Mesothelial cell of epicardium (in vitro differentiated cells): ENCODE data around the gene SNX2. TPM values are rescaled to one million over a fixed set of nuclear protein-coding genes. Genes with fewer than 3 reads are reported as not detected.

Experiments used
- DNase-seq, 2 experiments: peaks; one replicate each; pipeline ENCODE4 v3.0.0; 2021; ENCODE audit warnings: low spot score in 2 of 2; ENCODE audit not compliant: unreplicated experiment in 2 of 2
- H3K27ac Mint-ChIP-seq: 2 replicates; pipeline ENCODE4 v1.8.0; 2021; ENCODE audit warnings: mixed read lengths
- H3K27me3 Mint-ChIP-seq: 2 replicates; pipeline ENCODE4 v1.8.0; 2021; ENCODE audit warnings: low read depth, mixed read lengths
- H3K36me3 Mint-ChIP-seq: 2 replicates; pipeline ENCODE4 v1.8.0; 2021; ENCODE audit warnings: mixed read lengths
- H3K4me1 Mint-ChIP-seq: 2 replicates; pipeline ENCODE4 v1.8.0; 2021; ENCODE audit warnings: mixed read lengths
- H3K4me3 Mint-ChIP-seq: 2 replicates; pipeline ENCODE4 v1.8.0; 2021; ENCODE audit warnings: mild to moderate bottlenecking, moderate library complexity, mixed read lengths
- H3K9me3 Mint-ChIP-seq: 2 replicates; pipeline ENCODE4 v1.8.0; 2021; ENCODE audit warnings: mixed read lengths
- total RNA-seq: library from RNA; stranded (reverse); gene quantifications from 3 replicates; pipeline ENCODE4 v1.2.1, GENCODE V29; 2021
- TF ChIP-seq, protein P1 (sequence below): fragments of 200-600 bp; sonication (generic); IDR thresholded peaks from one replicate; pipeline ENCODE4 v1.5.0; 2021; ENCODE audit warnings: antibody characterized with exemption; ENCODE audit not compliant: unreplicated experiment

SNX2 gene
- total RNA-seq, 1 donor from 2014 or later, result 141 TPM

DNA sequence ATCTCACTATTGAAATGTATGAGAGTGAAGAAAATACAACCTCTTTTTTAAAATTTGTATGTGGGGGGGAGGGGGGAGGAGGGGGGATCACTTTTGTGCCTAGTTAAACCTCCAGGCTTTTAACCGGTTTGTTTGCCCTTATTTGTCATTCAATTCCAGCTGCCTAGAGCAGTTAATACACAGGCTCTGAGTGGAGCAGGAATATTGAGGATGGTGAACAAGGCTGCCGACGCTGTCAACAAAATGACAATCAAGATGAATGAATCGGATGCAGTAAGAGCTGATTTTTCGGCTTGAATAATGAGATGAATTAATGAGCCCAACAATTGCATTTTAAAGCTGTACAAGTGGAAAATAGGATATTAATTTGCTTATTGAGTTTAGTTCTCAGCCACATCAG lies 41.9 kb downstream of the SNX2 start:
- H3K4me3 Mint-ChIP-seq, result no peak overlapping the region
- no peak for DNase-seq
- H3K4me1 Mint-ChIP-seq, result peaks cover 12% of the 10 kb centered on the region
- H3K9me3 Mint-ChIP-seq, result no peaks in the 10 kb centered on the region
- no peaks in the 10 kb centered on the region for H3K27me3 Mint-ChIP-seq
- peak overlapping the region; percentile 54 for H3K27ac Mint-ChIP-seq
- TF ChIP-seq, protein P1, sequence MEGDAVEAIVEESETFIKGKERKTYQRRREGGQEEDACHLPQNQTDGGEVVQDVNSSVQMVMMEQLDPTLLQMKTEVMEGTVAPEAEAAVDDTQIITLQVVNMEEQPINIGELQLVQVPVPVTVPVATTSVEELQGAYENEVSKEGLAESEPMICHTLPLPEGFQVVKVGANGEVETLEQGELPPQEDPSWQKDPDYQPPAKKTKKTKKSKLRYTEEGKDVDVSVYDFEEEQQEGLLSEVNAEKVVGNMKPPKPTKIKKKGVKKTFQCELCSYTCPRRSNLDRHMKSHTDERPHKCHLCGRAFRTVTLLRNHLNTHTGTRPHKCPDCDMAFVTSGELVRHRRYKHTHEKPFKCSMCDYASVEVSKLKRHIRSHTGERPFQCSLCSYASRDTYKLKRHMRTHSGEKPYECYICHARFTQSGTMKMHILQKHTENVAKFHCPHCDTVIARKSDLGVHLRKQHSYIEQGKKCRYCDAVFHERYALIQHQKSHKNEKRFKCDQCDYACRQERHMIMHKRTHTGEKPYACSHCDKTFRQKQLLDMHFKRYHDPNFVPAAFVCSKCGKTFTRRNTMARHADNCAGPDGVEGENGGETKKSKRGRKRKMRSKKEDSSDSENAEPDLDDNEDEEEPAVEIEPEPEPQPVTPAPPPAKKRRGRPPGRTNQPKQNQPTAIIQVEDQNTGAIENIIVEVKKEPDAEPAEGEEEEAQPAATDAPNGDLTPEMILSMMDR, result no peak
- peaks cover 25% of the 10 kb centered on the region for H3K36me3 Mint-ChIP-seq

DNA sequence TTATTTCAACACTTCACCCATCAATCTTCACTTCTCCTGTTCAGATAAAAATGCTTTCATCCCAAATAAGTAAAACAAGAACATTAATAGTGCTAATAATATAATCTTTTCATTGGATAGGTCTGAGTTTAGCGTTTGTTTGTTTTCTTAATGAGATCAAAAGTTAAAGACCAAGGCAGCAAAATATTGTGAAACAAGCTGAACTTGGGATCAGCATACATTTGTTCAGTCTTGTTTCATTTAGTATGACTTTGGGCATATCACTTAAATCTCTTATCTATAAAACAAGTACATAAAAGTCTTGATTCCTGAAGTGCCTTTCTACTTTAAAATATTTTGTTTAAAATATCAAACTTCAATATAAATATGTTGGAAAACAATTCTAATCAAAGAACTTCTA lies 57.1 kb downstream of the SNX2 start:
- H3K4me3 Mint-ChIP-seq, result no peak overlapping the region
- H3K9me3 Mint-ChIP-seq, result no peaks in the 10 kb centered on the region
- peaks cover 15% of the 10 kb centered on the region for H3K4me1 Mint-ChIP-seq
- peaks cover 18% of the 10 kb centered on the region for H3K36me3 Mint-ChIP-seq
- TF ChIP-seq, protein P1, result no peak
- no peaks in the 10 kb centered on the region for H3K27me3 Mint-ChIP-seq
- no peak for DNase-seq
- peak overlapping the region; percentile 76 for H3K27ac Mint-ChIP-seq

DNA sequence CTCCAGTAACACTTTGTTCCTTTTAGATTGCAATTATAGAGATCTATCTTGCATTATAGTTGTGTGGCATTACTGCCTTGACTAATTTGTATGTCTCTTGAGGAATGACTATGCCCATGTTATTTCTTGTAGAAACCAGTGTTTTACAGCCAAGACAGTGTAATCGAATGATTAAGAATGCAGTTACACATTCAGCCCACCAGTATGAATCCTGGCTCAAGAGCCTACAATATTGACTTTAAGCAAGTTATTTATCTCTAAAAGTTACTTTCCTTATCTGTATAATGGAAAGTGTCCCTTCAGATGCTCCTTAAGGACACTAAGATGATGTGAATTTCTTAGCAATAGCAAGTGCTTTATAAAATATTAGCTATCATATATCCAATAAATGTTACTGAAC lies 60.8 kb downstream of the SNX2 start:
- Mint-ChIP-seq H3K27ac (no peak overlapping the region), H3K9me3 (peaks cover 5% of the 10 kb centered on the region), H3K4me1 (peaks cover 15% of the 10 kb centered on the region), H3K27me3 (no peaks in the 10 kb centered on the region), H3K36me3 (peaks cover 12% of the 10 kb centered on the region), H3K4me3 (no peak overlapping the region)
- DNase-seq, result no peak
- TF ChIP-seq, protein P1, result no peak

GRCh38 chr5:122836947-122837346 lies 62.1 kb downstream of the SNX2 start:
- Mint-ChIP-seq H3K9me3 (peaks cover 7% of the 10 kb centered on the region), H3K36me3 (peaks cover 13% of the 10 kb centered on the region), H3K27ac (no peak overlapping the region), H3K4me3 (no peak overlapping the region), H3K27me3 (no peaks in the 10 kb centered on the region), H3K4me1 (peaks cover 12% of the 10 kb centered on the region)
- TF ChIP-seq, protein P1, result no peak
- DNase-seq, result no peak

DNA sequence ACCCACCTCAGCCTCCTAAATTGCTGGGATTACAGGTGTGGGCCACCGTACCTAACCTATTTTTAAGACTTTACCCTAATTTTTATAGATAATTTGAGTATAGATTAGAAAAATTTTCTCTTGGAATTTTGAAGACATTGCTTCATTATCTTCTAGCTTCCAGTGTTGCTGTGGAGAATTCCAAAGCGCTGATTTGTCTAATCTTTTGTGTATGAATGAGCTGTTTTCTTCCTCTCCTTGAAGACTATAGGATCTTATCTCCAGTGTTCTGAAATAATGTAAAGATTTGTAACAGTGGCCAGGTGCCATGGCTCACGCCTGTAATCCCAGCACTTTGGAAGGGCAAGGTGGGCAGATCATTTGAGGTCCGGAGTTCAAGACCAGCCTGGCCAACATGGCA lies 64.9 kb downstream of the SNX2 start:
- Mint-ChIP-seq H3K9me3 (peaks cover 7% of the 10 kb centered on the region), H3K36me3 (peaks cover 15% of the 10 kb centered on the region), H3K27ac (no peak overlapping the region), H3K27me3 (no peaks in the 10 kb centered on the region), H3K4me3 (no peak overlapping the region), H3K4me1 (peaks cover 22% of the 10 kb centered on the region)
- TF ChIP-seq, protein P1, result no peak
- DNase-seq, result no peak

DNA sequence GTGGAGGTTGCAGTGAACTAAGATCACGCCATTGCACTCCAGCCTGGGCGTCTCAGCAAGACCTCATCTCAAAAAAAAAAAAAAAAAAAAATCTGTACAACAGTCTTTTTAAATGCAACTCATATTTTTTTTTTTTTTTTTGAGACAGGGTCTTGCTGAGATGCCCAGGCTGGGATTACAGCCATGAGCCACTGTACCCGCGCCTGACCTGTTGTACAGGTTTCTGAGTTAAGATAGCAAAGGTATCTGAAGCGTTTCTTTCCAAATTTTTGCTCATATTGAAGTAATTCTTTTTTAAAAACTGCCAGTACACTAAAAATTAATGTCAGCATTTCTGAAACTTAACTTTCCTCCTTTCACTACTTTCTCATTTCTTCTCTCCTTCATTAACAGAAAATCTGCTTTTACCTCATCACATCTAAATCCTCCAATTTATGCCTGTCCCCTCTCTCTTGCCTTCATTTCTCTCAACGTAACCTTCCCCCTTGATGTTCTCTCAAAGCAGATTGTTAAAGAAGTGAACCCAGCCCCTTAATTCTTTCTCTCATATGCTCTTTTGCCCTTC lies 67.2 kb downstream of the SNX2 start:
- no peak for DNase-seq
- TF ChIP-seq, protein P1, result no peak
- Mint-ChIP-seq H3K4me3 (no peak overlapping the region), H3K27ac (no peak overlapping the region), H3K9me3 (peaks cover 7% of the 10 kb centered on the region), H3K27me3 (no peaks in the 10 kb centered on the region), H3K4me1 (peaks cover 36% of the 10 kb centered on the region), H3K36me3 (peaks cover 14% of the 10 kb centered on the region)
